Activated CD4-positive, alpha-beta T cell treated with anti-CD3 and anti-CD28 coated beads for 36 hours (primary cell): ENCODE data around the gene REEP1. TPM values are rescaled to one million over a fixed set of nuclear protein-coding genes. Genes with fewer than 3 reads are reported as not detected.

Experiments
- microRNA-seq: library from miRNA; unstranded; fragments of <30 nt; microRNA quantifications from one replicate; pipeline ENCODE4 v1.2.0, GENCODE V29; 2021; ENCODE audit warnings: borderline replicate concordance
- total RNA-seq, 2 experiments: library from RNA; stranded (reverse); gene quantifications; one replicate each; pipeline ENCODE4 v1.2.3, GENCODE V29; 2021

Gene REEP1
- total RNA-seq, 2 experiments from 2014 or later: 0.19 to 0.30 TPM

Small RNA genes lying within 50 kb of the gene (microRNA-seq; reads per million reads assigned to microRNA genes)
- 1.1 reads per million for gene MIR4779

Other genes starting within 250 kb of the REEP1 start
- 10 to 100 TPM; 38.1 to 45.5 TPM for gene POLR1A, start 231.7 kb downstream of the REEP1 start, total RNA-seq
- 100 to 1,000 TPM; 200 to 245 TPM for gene PTCD3, start 231.4 kb downstream of the REEP1 start, total RNA-seq
- gene IMMT, start 142.2 kb downstream of the REEP1 start, total RNA-seq: 100 to 1,000 TPM; 172 to 182 TPM
- gene MRPL35, start 138.2 kb downstream of the REEP1 start, total RNA-seq: 10 to 100 TPM; 83.2 to 93.2 TPM
- gene KDM3A, start 103.7 kb upstream of the REEP1 start, total RNA-seq: 10 to 100 TPM; 68.9 to 82.9 TPM
- 10 to 100 TPM; 35.0 to 35.8 TPM for gene CHMP3, start 225.8 kb upstream of the REEP1 start, total RNA-seq